ENCODE results near the gene IL26.
"Not testable (repeated sequence)": the region's sequence is repeated elsewhere in the genome, so short reads cannot be mapped to it uniquely, and the experiment has no call there.

IL26 gene

GRCh38 chr12:68177562-68177961 is 48.0 kb downstream of the IL26 start:
- TF ChIP-seq CTCF (IDR thresholded peaks at IDR 0.05; ENCODE audit: insufficient read depth, low read depth, low read length, missing control alignments) = no peak
- no peak overlapping the region for H3K4me3 ChIP-seq (ENCODE audit: low read depth, low read length)
- no peak for DNase-seq (ENCODE audit: low read depth)

- no peak overlapping the region for H3K4me3 ChIP-seq (ENCODE audit: low read depth, low read length)
- TF ChIP-seq CTCF (IDR thresholded peaks at IDR 0.05; ENCODE audit: insufficient read depth, low read depth, low read length, missing control alignments) = no peak
- DNase-seq (ENCODE audit: low read depth) = no peak
These were observed 49.4 kb downstream of the IL26 start for GRCh38 chr12:68176257-68176656.

- peak overlapping the region; percentile 16; the same call in 1 of the 2 replicates for H3K4me3 ChIP-seq (ENCODE audit: low read depth, low read length)
- DNase-seq (ENCODE audit: low read depth) = peak; percentile 76
- no peak for TF ChIP-seq CTCF (IDR thresholded peaks at IDR 0.05; ENCODE audit: insufficient read depth, low read depth, low read length, missing control alignments)
These were observed 50.0 kb downstream of the IL26 start for GRCh38 chr12:68175557-68176061.

GRCh38 chr12:68174761-68175160 is 50.8 kb downstream of the IL26 start:
- H3K4me3 ChIP-seq (ENCODE audit: low read depth, low read length); DNase-seq (ENCODE audit: low read depth): not testable (repeated sequence)

GRCh38 chr12:68173792-68174191 is 51.8 kb downstream of the IL26 start:
- no peak for DNase-seq (ENCODE audit: low read depth)
- no peak for TF ChIP-seq CTCF (IDR thresholded peaks at IDR 0.05; ENCODE audit: insufficient read depth, low read depth, low read length, missing control alignments)
- no peak overlapping the region for H3K4me3 ChIP-seq (ENCODE audit: low read depth, low read length)

GRCh38 chr12:68170726-68171125 is 54.9 kb downstream of the IL26 start:
- no peak for TF ChIP-seq CTCF (IDR thresholded peaks at IDR 0.05; ENCODE audit: insufficient read depth, low read depth, low read length, missing control alignments)
- no peak overlapping the region for H3K4me3 ChIP-seq (ENCODE audit: low read depth, low read length)
- no peak for DNase-seq (ENCODE audit: low read depth)

GRCh38 chr12:68169213-68169889 is 56.3 kb downstream of the IL26 start:
- H3K4me3 ChIP-seq (ENCODE audit: low read depth, low read length) = no peak overlapping the region
- TF ChIP-seq CTCF (IDR thresholded peaks at IDR 0.05; ENCODE audit: insufficient read depth, low read depth, low read length, missing control alignments) = no peak
- no peak for DNase-seq (ENCODE audit: low read depth)
